ENCODE measurements around the gene ILF3. TPM values are rescaled to one million over a fixed set of nuclear protein-coding genes. Genes with fewer than 3 reads are reported as not detected.

The ILF3 gene
- total RNA-seq, 1 donor from 2014 or later = 106 TPM

DNA sequence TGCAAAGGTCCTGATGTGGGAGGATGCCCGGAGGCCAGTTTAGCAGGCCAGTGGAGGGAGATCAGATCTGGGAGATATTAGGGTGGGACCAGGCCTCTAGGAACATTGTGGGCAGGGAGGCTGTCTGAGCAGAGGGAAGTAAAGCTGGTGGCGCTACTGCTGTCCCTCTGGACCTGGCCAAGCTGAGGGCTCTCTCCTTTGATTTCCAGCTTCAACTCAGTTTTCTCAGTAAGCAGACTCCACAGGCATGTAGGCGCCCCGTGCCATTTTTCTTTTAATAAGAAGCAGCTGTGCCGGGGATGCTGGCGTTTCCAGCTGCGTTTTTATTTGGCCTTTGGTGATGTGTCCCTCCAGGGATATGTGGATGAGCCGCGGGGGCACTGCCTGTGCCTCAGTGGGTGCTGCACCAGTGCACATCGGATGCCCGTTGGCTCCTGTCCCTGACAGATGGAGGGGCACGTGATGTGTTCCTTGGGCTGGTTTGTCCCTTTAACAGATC is 70.5 kb downstream of the ILF3 start:
- no peak for DNase-seq
- H3K9me3 ChIP-seq (replicated peaks) = no peaks in the 10 kb centered on the region
- intact Hi-C loops (cut with micrococcal nuclease) = no loop called here
- peak overlapping the region; percentile 91 for H3K27ac ChIP-seq (replicated peaks)
- H3K4me1 ChIP-seq = peaks cover 96% of the 10 kb centered on the region
- H3K4me3 ChIP-seq = no peak overlapping the region
- H3K27me3 ChIP-seq (ENCODE audit: low read depth) = no peaks in the 10 kb centered on the region
- TF ChIP-seq, protein P1, sequence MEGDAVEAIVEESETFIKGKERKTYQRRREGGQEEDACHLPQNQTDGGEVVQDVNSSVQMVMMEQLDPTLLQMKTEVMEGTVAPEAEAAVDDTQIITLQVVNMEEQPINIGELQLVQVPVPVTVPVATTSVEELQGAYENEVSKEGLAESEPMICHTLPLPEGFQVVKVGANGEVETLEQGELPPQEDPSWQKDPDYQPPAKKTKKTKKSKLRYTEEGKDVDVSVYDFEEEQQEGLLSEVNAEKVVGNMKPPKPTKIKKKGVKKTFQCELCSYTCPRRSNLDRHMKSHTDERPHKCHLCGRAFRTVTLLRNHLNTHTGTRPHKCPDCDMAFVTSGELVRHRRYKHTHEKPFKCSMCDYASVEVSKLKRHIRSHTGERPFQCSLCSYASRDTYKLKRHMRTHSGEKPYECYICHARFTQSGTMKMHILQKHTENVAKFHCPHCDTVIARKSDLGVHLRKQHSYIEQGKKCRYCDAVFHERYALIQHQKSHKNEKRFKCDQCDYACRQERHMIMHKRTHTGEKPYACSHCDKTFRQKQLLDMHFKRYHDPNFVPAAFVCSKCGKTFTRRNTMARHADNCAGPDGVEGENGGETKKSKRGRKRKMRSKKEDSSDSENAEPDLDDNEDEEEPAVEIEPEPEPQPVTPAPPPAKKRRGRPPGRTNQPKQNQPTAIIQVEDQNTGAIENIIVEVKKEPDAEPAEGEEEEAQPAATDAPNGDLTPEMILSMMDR (IDR thresholded peaks at IDR 0.05; ENCODE audit: borderline replicate concordance) = no peak
- no peaks in the 10 kb centered on the region for H3K36me3 ChIP-seq

DNA sequence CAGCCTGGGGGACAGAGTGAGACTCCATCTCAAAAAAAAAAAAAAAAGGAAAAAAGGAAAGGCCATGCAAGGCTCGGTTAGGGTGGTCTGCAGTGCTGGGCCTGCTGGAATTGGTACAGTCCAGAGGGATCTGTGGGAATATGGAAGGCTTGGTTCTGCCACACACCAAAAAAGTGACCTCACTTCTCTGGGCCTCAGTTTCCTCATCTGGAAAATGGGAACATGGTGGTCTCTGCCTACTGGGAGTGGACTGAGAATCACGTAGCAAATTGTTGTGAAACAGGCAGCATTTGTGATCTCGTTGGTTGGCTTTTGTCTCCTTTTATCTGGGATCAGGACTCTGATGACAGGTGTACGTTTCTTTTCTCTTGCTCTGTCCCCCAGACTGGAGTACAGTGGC is 71.3 kb downstream of the ILF3 start:
- no peaks in the 10 kb centered on the region for H3K27me3 ChIP-seq (ENCODE audit: low read depth)
- no peaks in the 10 kb centered on the region for H3K9me3 ChIP-seq (replicated peaks)
- no peaks in the 10 kb centered on the region for H3K36me3 ChIP-seq
- peaks cover 96% of the 10 kb centered on the region for H3K4me1 ChIP-seq
- DNase-seq = no peak
- H3K27ac ChIP-seq (replicated peaks) = peak overlapping the region; percentile 91
- H3K4me3 ChIP-seq = no peak overlapping the region
- intact Hi-C loops (cut with micrococcal nuclease) = no loop called here
- TF ChIP-seq, protein P1 (IDR thresholded peaks at IDR 0.05; ENCODE audit: borderline replicate concordance) = no peak

DNA sequence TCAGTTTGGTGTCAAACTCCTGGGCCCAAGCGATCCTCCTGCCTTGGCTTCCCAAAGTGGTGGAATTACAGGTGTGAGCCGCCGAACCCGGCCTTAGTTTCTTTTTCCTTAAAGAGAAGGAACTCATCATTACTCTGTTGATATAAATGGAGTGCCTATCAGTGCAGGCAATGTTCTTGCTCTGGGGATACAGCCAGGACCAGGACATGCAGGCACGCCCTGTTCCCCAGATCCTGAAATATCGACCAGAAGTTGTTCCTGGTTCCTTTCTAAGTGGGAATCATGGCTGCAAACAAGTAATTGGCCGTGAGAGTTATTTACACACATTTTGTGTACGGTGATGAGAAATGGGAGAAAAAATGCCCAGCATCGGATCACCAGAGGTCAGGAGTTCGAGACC is 72.1 kb downstream of the ILF3 start:
- H3K4me1 ChIP-seq = peaks cover 96% of the 10 kb centered on the region
- intact Hi-C loops (cut with micrococcal nuclease) = no loop called here
- DNase-seq = no peak
- peak overlapping the region; percentile 91 for H3K27ac ChIP-seq (replicated peaks)
- H3K4me3 ChIP-seq = peak overlapping the region; percentile 40
- H3K9me3 ChIP-seq (replicated peaks) = no peaks in the 10 kb centered on the region
- no peaks in the 10 kb centered on the region for H3K36me3 ChIP-seq
- TF ChIP-seq, protein P1 (IDR thresholded peaks at IDR 0.05; ENCODE audit: borderline replicate concordance) = no peak
- no peaks in the 10 kb centered on the region for H3K27me3 ChIP-seq (ENCODE audit: low read depth)

- TF ChIP-seq, protein P1 (IDR thresholded peaks at IDR 0.05; ENCODE audit: borderline replicate concordance) = no peak
- Histone ChIP-seq H3K27me3 (ENCODE audit: low read depth) (no peaks in the 10 kb centered on the region), H3K27ac (replicated peaks) (peak overlapping the region; percentile 91), H3K36me3 (no peaks in the 10 kb centered on the region), H3K4me3 (no peak overlapping the region), H3K4me1 (peaks cover 94% of the 10 kb centered on the region), H3K9me3 (replicated peaks) (no peaks in the 10 kb centered on the region)
- DNase-seq = no peak
- intact Hi-C loops (cut with micrococcal nuclease) = no loop called here
These were observed 73.6 kb downstream of the ILF3 start for GRCh38 chr19:10727685-10728201.

DNA sequence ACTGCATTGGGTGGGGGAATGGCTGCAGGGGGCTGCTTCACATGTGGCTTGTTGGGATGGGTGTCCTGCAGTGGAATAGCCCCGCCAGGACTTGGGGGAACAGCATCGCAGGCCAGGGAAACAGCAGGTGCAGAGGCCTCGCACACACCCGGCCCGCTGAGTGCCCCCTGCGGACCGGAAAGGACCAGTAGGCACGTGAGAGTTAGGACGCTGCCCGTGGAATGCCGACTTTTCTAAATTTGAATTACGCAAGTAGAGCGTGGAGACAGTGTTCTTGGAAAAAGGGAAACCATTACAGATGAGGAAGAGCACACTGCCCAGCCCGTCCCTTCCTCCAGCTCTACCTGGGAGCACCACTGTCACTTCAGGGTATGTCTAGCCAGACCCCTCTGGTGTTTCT is 75.3 kb downstream of the ILF3 start:
- DNase-seq = no peak
- Histone ChIP-seq H3K4me1 (peaks cover 91% of the 10 kb centered on the region), H3K36me3 (no peaks in the 10 kb centered on the region), H3K9me3 (replicated peaks) (no peaks in the 10 kb centered on the region), H3K27ac (replicated peaks) (peak overlapping the region; percentile 75), H3K27me3 (ENCODE audit: low read depth) (no peaks in the 10 kb centered on the region), H3K4me3 (no peak overlapping the region)
- intact Hi-C loops (cut with micrococcal nuclease) = no loop called here
- TF ChIP-seq, protein P1 (IDR thresholded peaks at IDR 0.05; ENCODE audit: borderline replicate concordance) = no peak

Measured in left ventricle myocardium inferior (tissue), 1 donor.